Breast epithelium (tissue), 4 donors: ENCODE measurements around the gene OSBPL9. TPM values are rescaled to one million over a fixed set of nuclear protein-coding genes. Genes with fewer than 3 reads are reported as not detected.
A peak's percentile ranks its signal among the peaks of the same experiment; 100 is the strongest.

Experiments
- DNase-seq, 2 donors: peaks; one replicate each; pipeline ENCODE4 v3.0.0-alpha.2; 2019; ENCODE audit warnings: low spot score in 2 of 2
- H3K27ac ChIP-seq, 2 donors: fragments of 200-600 bp; sonication (generic) in 1 of 2; one replicate each; pipeline ENCODE4 v1.5.1; 2016 to 2019; ENCODE audit warnings: mild to moderate bottlenecking in 1 of 2
- H3K27me3 ChIP-seq, 2 donors: fragments of 200-600 bp; sonication (generic) in 1 of 2; one replicate each; pipeline versions ENCODE4 v1.5.1 to v1.6.0; 2017 to 2019; ENCODE audit warnings: control low read depth in 1 of 2, mild to moderate bottlenecking in 1 of 2
- H3K36me3 ChIP-seq: fragments of 200-600 bp; one replicate; pipeline ENCODE4 v1.5.1; 2019
- H3K4me1 ChIP-seq, 2 donors: fragments of 200-600 bp; sonication (generic); one replicate each; pipeline ENCODE4 v1.5.1; 2016 to 2019; ENCODE audit warnings: control low read depth in 1 of 2
- H3K4me3 ChIP-seq, 3 donors: fragments of 200-600 bp; sonication (generic); 1 replicate in 2 of 3; 2 replicates in 1 of 3; pipeline ENCODE4 v1.5.1; 2016 to 2019; ENCODE audit warnings: mild to moderate bottlenecking in 3 of 3, moderate library complexity in 2 of 3
- H3K9me3 ChIP-seq, 2 donors: fragments of 200-600 bp; sonication (generic) in 1 of 2; one replicate each; pipeline ENCODE4 v1.5.1; 2016 to 2019; ENCODE audit warnings: control low read depth in 1 of 2
- POLR2A ChIP-seq: fragments of 450-650 bp; IDR thresholded peaks from one replicate; pipeline ENCODE4 v1.6.1; 2016; ENCODE audit warnings: antibody characterized with exemption, mild to moderate bottlenecking, moderate library complexity
- POLR2AphosphoS5 ChIP-seq, 3 donors: sonication (generic); formaldehyde crosslinking; IDR thresholded peaks; one replicate each; pipeline ENCODE4 v1.6.1; 2017; ENCODE audit warnings: antibody characterized with exemption in 3 of 3
- intact Hi-C: fragments of 100-400 bp; cut with DNase I; formaldehyde crosslinking; loops from one replicate; pipeline ENCODE4 v1.15.1; 2023; ENCODE audit warnings: low total_unique reads
- total RNA-seq, 3 donors: library from RNA; depleted of rRNA; stranded (reverse); fragments of >200 nt; gene quantifications; one replicate each; pipeline ENCODE4 v1.1.0, GENCODE V29; 2016
- TF ChIP-seq, protein P1 (sequence below), 3 donors: fragments of 450-650 bp; IDR thresholded peaks; one replicate each; pipeline ENCODE4 v1.5.1; 2016 to 2017; ENCODE audit warnings: antibody characterized with exemption in 3 of 3, mild to moderate bottlenecking in 3 of 3, moderate library complexity in 3 of 3

The OSBPL9 gene
- total RNA-seq, 3 donors from 2014 or later, result 107 to 213 (median 136) TPM

DNA sequence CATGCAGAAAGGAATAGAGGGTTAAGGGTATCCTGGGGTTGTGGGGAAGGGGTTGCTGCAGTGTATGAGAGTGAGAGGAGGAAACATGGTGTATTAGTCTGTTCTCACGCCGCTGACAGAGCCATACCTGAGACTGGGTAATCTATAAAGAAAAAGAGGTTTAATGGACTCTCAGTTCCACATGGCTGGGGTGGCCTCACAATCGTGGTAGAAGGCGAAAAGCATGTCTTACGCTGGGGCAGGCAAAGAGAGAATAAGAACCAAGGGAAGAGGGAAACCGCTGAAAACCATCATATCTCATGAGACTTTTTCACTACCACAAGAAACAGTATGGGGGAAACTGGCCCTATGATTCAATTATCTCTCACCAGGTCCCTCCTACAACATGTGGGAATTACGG is 17.7 kb downstream of the OSBPL9 start:
- no peak for TF ChIP-seq POLR2A
- TF ChIP-seq, protein P1, sequence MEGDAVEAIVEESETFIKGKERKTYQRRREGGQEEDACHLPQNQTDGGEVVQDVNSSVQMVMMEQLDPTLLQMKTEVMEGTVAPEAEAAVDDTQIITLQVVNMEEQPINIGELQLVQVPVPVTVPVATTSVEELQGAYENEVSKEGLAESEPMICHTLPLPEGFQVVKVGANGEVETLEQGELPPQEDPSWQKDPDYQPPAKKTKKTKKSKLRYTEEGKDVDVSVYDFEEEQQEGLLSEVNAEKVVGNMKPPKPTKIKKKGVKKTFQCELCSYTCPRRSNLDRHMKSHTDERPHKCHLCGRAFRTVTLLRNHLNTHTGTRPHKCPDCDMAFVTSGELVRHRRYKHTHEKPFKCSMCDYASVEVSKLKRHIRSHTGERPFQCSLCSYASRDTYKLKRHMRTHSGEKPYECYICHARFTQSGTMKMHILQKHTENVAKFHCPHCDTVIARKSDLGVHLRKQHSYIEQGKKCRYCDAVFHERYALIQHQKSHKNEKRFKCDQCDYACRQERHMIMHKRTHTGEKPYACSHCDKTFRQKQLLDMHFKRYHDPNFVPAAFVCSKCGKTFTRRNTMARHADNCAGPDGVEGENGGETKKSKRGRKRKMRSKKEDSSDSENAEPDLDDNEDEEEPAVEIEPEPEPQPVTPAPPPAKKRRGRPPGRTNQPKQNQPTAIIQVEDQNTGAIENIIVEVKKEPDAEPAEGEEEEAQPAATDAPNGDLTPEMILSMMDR (IDR thresholded peaks at IDR 0.05), result no peak
- no peak for TF ChIP-seq POLR2AphosphoS5 (IDR thresholded peaks at IDR 0.05)
- no peak overlapping the region for H3K4me3 ChIP-seq
- DNase-seq, result no peak
- no peaks in the 10 kb centered on the region for H3K27me3 ChIP-seq
- no peak overlapping the region for H3K27ac ChIP-seq
- no peaks in the 10 kb centered on the region for H3K36me3 ChIP-seq
- intact Hi-C loops, result no loop called here
- no peaks in the 10 kb centered on the region for H3K4me1 ChIP-seq
- H3K9me3 ChIP-seq, result no peaks in the 10 kb centered on the region

DNA sequence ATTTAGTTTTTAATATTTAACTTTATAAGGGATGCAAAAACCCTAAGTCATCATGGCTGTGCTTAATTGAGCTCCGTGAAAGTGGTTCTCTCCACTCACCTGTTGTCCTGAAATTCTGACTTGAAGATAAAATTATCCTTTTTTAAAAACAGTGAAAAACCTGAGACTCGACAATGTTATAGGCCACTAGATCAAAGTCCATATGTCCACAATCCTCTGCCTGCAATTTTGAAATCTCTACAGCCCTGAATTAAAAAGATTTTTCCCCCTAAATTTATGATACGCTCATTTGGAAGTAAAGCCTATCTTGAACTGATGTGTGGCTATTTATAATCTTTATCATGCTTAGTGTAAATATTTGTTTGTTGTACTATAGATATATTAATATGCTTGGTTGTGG is 18.7 kb downstream of the OSBPL9 start:
- H3K36me3 ChIP-seq, result no peaks in the 10 kb centered on the region
- intact Hi-C loops, result no loop called here
- H3K27ac ChIP-seq, result no peak overlapping the region
- no peak for DNase-seq
- H3K4me1 ChIP-seq, result no peaks in the 10 kb centered on the region
- H3K27me3 ChIP-seq, result no peaks in the 10 kb centered on the region
- TF ChIP-seq POLR2AphosphoS5 (IDR thresholded peaks at IDR 0.05) (no peak), POLR2A (no peak)
- TF ChIP-seq, protein P1 (IDR thresholded peaks at IDR 0.05), result no peak
- no peaks in the 10 kb centered on the region for H3K9me3 ChIP-seq
- no peak overlapping the region for H3K4me3 ChIP-seq

DNA sequence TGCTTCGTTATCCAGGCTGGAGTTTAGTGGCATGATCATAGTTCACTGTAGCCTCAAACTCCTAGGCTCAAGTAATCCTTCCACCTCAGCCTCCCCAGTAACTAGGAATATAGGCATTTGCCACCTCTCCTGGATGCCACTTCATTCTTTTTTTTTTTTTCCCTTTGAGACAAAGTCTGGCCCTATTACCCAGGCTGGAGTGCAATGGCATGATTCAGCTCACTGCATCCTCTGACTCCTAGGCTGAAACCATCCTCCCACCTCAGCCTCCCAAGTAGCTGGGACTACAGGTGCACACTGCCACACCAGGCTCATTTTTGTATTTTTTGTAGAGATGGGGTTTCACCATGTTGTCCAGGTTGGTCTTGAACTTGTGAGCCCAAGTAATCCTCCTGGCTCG is 19.3 kb downstream of the OSBPL9 start:
- Histone ChIP-seq H3K9me3 (no peaks in the 10 kb centered on the region), H3K4me1 (no peaks in the 10 kb centered on the region), H3K27me3 (no peaks in the 10 kb centered on the region), H3K27ac (peak overlapping the region in 1 of 2 donors; percentile 70), H3K4me3 (no peak overlapping the region), H3K36me3 (no peaks in the 10 kb centered on the region)
- DNase-seq, result no peak
- TF ChIP-seq, protein P1 (IDR thresholded peaks at IDR 0.05), result no peak
- TF ChIP-seq POLR2A (no peak), POLR2AphosphoS5 (IDR thresholded peaks at IDR 0.05) (no peak)
- intact Hi-C loops, result no loop called here

DNA sequence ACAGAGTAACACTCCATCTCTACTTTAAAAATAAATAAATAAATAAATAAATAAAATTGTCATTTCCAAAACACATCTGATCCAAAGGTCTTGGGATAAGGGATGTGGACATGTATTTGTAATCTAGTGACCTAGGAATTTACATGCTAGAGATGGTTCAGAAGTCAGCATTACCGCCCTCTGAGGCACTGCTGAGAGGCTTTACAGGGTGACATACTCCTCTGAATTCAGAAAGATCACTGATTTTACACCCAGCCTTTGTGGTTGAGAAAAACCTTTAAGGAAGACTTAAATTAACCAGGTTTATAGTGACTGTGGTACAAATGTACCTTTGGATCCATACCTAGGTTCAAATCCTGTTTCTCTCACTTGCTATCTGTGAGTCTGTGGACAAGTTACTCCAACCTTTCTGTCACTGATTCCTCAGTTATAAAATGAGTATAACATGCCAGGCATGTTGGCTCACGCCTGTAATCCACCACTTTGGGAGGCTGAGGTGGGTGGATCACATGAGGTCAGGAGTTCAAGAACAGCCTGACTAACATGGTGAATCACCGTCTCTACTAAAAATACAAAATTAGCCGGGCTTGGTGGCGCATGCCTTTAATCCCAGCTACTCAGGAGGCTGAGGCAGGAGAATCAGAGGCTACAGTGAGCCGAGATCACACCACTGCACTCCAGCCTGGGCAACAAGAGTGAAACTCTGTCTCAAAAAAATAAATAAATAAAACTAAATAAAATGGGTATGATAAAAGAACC is 20.1 kb downstream of the OSBPL9 start:
- Histone ChIP-seq H3K27me3 (no peaks in the 10 kb centered on the region), H3K27ac (peak overlapping the region; percentile 26 to 70), H3K9me3 (no peaks in the 10 kb centered on the region), H3K36me3 (no peaks in the 10 kb centered on the region), H3K4me3 (no peak overlapping the region), H3K4me1 (no peaks in the 10 kb centered on the region)
- DNase-seq, result peak in 1 of 2 donors; percentile 51
- intact Hi-C loops, result no loop called here
- TF ChIP-seq, protein P1 (IDR thresholded peaks at IDR 0.05), result no peak
- TF ChIP-seq POLR2AphosphoS5 (IDR thresholded peaks at IDR 0.05), result peak in 1 of 3 donors; percentile 52

DNA sequence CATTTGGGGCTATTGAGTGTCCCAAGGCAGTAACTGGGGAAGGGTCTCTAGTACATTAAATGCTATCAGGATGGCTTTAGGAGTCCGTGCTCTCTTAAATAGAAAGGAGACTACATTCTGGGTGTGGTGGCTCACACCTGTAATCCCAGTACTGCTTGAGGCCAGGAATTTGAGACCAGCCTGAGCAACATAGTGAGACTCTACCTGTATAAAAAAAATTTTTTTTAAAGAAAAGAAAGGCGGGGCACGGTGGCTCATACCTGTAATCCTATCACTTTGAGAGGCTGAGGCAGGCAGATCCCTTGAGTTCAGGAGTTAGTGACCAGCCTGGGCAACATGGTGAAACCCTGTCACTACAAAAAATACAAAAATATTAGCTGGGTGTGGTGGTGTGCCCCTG is 21.5 kb downstream of the OSBPL9 start:
- H3K27ac ChIP-seq, result peak overlapping the region; percentile 33 to 70
- TF ChIP-seq POLR2AphosphoS5 (IDR thresholded peaks at IDR 0.05) (no peak), POLR2A (no peak)
- TF ChIP-seq, protein P1 (IDR thresholded peaks at IDR 0.05), result no peak
- no peak overlapping the region for H3K4me3 ChIP-seq
- H3K4me1 ChIP-seq, result peaks cover 0 to 10% of the 10 kb centered on the region in 2 donors
- no peaks in the 10 kb centered on the region for H3K36me3 ChIP-seq
- H3K9me3 ChIP-seq, result no peaks in the 10 kb centered on the region
- intact Hi-C loops, result no loop called here
- no peak for DNase-seq
- H3K27me3 ChIP-seq, result no peaks in the 10 kb centered on the region
